Liver (tissue), 9 donors: ENCODE data around the gene JAKMIP3. TPM values are rescaled to one million over a fixed set of nuclear protein-coding genes. Genes with fewer than 3 reads are reported as not detected.

Experiments
- DNase-seq: peaks from one replicate; pipeline ENCODE4 v3.0.0-alpha.2; 2017; ENCODE audit warnings: low spot score
- H3K27ac ChIP-seq, 2 donors: one replicate each; pipeline ENCODE4 v1.7.0; 2013; ENCODE audit warnings: inconsistent platforms in 2 of 2, low read length in 2 of 2, control low read depth in 1 of 2, low read depth in 1 of 2, mild to moderate bottlenecking in 1 of 2
- H3K27me3 ChIP-seq, 4 donors: one replicate each; pipeline versions ENCODE4 v1.6.1 to v1.7.0; 2013; ENCODE audit warnings: low read length in 3 of 4, inconsistent platforms in 1 of 4, mild to moderate bottlenecking in 1 of 4, moderate library complexity in 1 of 4; ENCODE audit not compliant: control insufficient read depth in 4 of 4, insufficient read depth in 4 of 4
- H3K36me3 ChIP-seq, 4 donors: one replicate each; pipeline versions ENCODE4 v1.6.1 to v1.7.0; 2013; ENCODE audit warnings: low read length in 3 of 4, mild to moderate bottlenecking in 3 of 4, low read depth in 1 of 4, moderate library complexity in 1 of 4; ENCODE audit not compliant: control insufficient read depth in 4 of 4, insufficient read depth in 3 of 4
- H3K4me1 ChIP-seq, 4 donors: one replicate each; pipeline versions ENCODE4 v1.6.1 to v1.7.0; 2013; ENCODE audit warnings: low read length in 3 of 4, mild to moderate bottlenecking in 3 of 4, moderate library complexity in 1 of 4; ENCODE audit not compliant: control insufficient read depth in 4 of 4, insufficient read depth in 4 of 4
- H3K4me3 ChIP-seq, 3 donors: one replicate each; pipeline versions ENCODE4 v1.6.1 to v1.7.0; 2013; ENCODE audit warnings: low read length in 3 of 3, control low read depth in 1 of 3, low read depth in 1 of 3, mild to moderate bottlenecking in 1 of 3
- H3K9ac ChIP-seq, 2 donors: one replicate each; pipeline ENCODE4 v1.7.0; 2013; ENCODE audit warnings: low read length in 2 of 2, mild to moderate bottlenecking in 2 of 2, moderate library complexity in 2 of 2, control low read depth in 1 of 2, low read depth in 1 of 2
- H3K9me3 ChIP-seq, 4 donors: one replicate each; pipeline versions ENCODE4 v1.6.1 to v1.7.0; 2013; ENCODE audit warnings: low read length in 3 of 4; ENCODE audit not compliant: control insufficient read depth in 4 of 4
- ATF3 ChIP-seq: IDR thresholded peaks from 2 replicates; pipeline ENCODE4 v1.6.1; 2016; ENCODE audit warnings: antibody characterized with exemption
- CTCF ChIP-seq: fragments of 150-350 bp; IDR thresholded peaks from 2 replicates; pipeline ENCODE4 v1.5.1; 2017; ENCODE audit warnings: improper control_type of control experiment, low read depth, low read length; ENCODE audit not compliant: missing input control
- FOXA1 ChIP-seq: IDR thresholded peaks from 2 replicates; pipeline ENCODE4 v1.6.1; 2016; ENCODE audit warnings: antibody characterized with exemption
- FOXA2 ChIP-seq: IDR thresholded peaks from 2 replicates; pipeline ENCODE4 v1.6.1; 2016; ENCODE audit warnings: antibody characterized with exemption
- GABPA ChIP-seq, 2 donors: IDR thresholded peaks in 1 of 2; conservative IDR thresholded peaks in 1 of 2; 2 replicates each; pipeline ENCODE4 v1.6.1; 2016; ENCODE audit warnings: antibody characterized with exemption in 2 of 2, mild to moderate bottlenecking in 1 of 2, moderate library complexity in 1 of 2
- HNF4A ChIP-seq, 2 donors: conservative IDR thresholded peaks; 2 replicates each; pipeline ENCODE4 v1.6.1; 2016; ENCODE audit warnings: antibody characterized with exemption in 2 of 2, mild to moderate bottlenecking in 2 of 2
- HNF4G ChIP-seq: IDR thresholded peaks from 2 replicates; pipeline ENCODE4 v1.6.1; 2016; ENCODE audit warnings: antibody characterized with exemption
- JUND ChIP-seq, 2 donors: IDR thresholded peaks; 2 replicates each; pipeline ENCODE4 v1.6.1; 2016; ENCODE audit warnings: antibody characterized with exemption in 2 of 2
- NR2F2 ChIP-seq: IDR thresholded peaks from 2 replicates; pipeline ENCODE4 v1.6.1; 2016; ENCODE audit warnings: antibody characterized with exemption
- REST ChIP-seq: IDR thresholded peaks from 2 replicates; pipeline ENCODE4 v1.6.1; 2016; ENCODE audit warnings: antibody characterized with exemption, mild to moderate bottlenecking
- RXRA ChIP-seq, 2 donors: IDR thresholded peaks; 2 replicates each; pipeline ENCODE4 v1.6.1; 2017 to 2018; ENCODE audit warnings: antibody characterized with exemption in 2 of 2, mild to moderate bottlenecking in 1 of 2
- SP1 ChIP-seq: IDR thresholded peaks from 2 replicates; pipeline ENCODE4 v1.6.1; 2018; ENCODE audit warnings: antibody characterized with exemption, mild to moderate bottlenecking
- TAF1 ChIP-seq: conservative IDR thresholded peaks from 2 replicates; pipeline ENCODE4 v1.6.1; 2016; ENCODE audit warnings: antibody characterized with exemption, mild to moderate bottlenecking
- YY1 ChIP-seq: IDR thresholded peaks from 2 replicates; pipeline ENCODE4 v1.6.1; 2016; ENCODE audit warnings: antibody characterized with exemption, mild to moderate bottlenecking
- ZBTB33 ChIP-seq: IDR thresholded peaks from 2 replicates; pipeline ENCODE4 v1.6.1; 2016; ENCODE audit warnings: antibody characterized with exemption
- WGBS: extraction: QIAGEN DNeasy Blood & Tissue Kit; methylation state at CpG from one replicate; pipeline ENCODE4 v1.1.7; 2013; 5-methylcytosine and 5-hydroxymethylcytosine counted together
- polyA plus RNA-seq, 2 donors: library from polyadenylated mRNA; stranded (reverse) in 1 of 2; unstranded in 1 of 2; fragments of 200-250 nt in 1 of 2; fragments of >200 nt in 1 of 2; fragmentation: Nextera tagmentation in 1 of 2; extraction: Ambion mirVana in 1 of 2; gene quantifications; one replicate each; pipeline versions ENCODE4 v1.2.1 to v1.2.3, GENCODE V29; 2013 to 2015
- total RNA-seq, 2 donors: library from RNA; depleted of rRNA; stranded (reverse); fragments of >200 nt; gene quantifications; one replicate each; pipeline ENCODE4 v1.2.3, GENCODE V29; 2014
- TF ChIP-seq, protein P1 (sequence below): IDR thresholded peaks from 2 replicates; pipeline ENCODE4 v1.6.1; 2016; ENCODE audit warnings: antibody characterized with exemption
- donor health status: healthy.
- donor health status: healthy.
- donor health status: healthy.
- donor health status: healthy.
- donor health status: healthy.

JAKMIP3 gene
- total and polyA plus RNA-seq, 4 donors, result 0.08 to 0.17 (median 0.09) TPM; not detected in 1

DNA sequence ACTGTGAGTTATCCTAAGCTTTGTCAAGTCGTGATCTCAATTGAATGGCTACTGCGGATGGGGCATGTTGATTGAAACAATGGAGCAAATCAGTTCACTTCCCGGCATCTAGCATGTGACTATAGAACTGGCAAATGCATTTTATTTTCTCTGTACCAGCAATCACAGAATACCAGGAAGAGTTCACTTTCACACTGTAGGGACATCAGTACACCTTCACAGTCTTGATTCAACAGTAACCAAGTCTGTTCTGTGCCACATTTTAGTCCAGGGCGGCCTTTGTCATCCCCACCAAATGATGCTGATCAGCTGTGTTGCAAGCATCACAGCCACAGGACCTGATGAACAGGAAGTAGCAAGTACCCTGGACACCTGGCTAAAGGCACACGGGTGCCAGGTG is 32.1 kb upstream of the JAKMIP3 start (continued):
- no peak for TF ChIP-seq HNF4G

DNA sequence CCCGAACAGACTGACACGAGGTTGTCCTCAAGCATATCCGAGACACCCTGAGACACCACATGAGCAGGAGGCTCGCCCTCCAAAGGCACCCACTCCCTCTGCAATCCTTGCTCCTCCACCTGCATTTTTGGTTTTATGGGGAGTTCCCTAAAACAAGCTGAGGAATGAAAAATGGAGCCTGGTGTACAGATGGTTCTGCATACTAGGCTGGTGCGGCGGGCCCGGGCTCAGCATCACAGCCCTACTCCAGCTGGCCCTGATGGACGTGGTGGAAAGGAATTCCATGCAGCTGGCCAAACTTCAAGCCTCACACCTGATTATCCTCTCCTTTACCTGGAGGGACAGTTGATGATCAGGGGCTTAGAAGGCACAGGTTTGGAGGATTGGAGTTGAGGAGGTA is 30.3 kb upstream of the JAKMIP3 start:
- peaks cover 2 to 11% (median 4%) of the 10 kb centered on the region in 4 donors for H3K27me3 ChIP-seq
- H3K9me3 ChIP-seq, result no peaks in the 10 kb centered on the region
- H3K36me3 ChIP-seq, result no peaks in the 10 kb centered on the region
- DNase-seq, result no peak
- H3K9ac ChIP-seq, result no peak overlapping the region
- peaks cover 4 to 14% (median 4%) of the 10 kb centered on the region in 4 donors for H3K4me1 ChIP-seq
- TF ChIP-seq SP1, result no peak
- no peak for TF ChIP-seq CTCF
- no peak overlapping the region for H3K27ac ChIP-seq
- WGBS, result 69% methylated on average over 8 of the region's 8 CpGs
- no peak overlapping the region for H3K4me3 ChIP-seq

- no peak for TF ChIP-seq GABPA (IDR thresholded peaks at IDR 0.05 in 1 of 2, conservative IDR thresholded peaks at IDR 0.05 in 1 of 2)
- no peak for TF ChIP-seq RXRA (IDR thresholded peaks at IDR 0.05)
- TF ChIP-seq YY1, result no peak
- no peak for TF ChIP-seq HNF4A (conservative IDR thresholded peaks at IDR 0.05)
- no peak for TF ChIP-seq SP1
- no peak for TF ChIP-seq ZBTB33
- TF ChIP-seq JUND (IDR thresholded peaks at IDR 0.05), result no peak
- TF ChIP-seq FOXA1, result no peak
- TF ChIP-seq TAF1, result no peak
- TF ChIP-seq NR2F2, result no peak
- TF ChIP-seq FOXA2, result no peak
- no peak for TF ChIP-seq ATF3
- TF ChIP-seq, protein P1, sequence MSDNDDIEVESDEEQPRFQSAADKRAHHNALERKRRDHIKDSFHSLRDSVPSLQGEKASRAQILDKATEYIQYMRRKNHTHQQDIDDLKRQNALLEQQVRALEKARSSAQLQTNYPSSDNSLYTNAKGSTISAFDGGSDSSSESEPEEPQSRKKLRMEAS, result no peak
- no peak for TF ChIP-seq REST
- TF ChIP-seq CTCF, result no peak
- H3K27ac ChIP-seq, result no peak overlapping the region
- peaks cover 2 to 11% (median 4%) of the 10 kb centered on the region in 4 donors for H3K27me3 ChIP-seq
Measured at GRCh38 chr10:132036153-132036886, 29.4 kb upstream of the JAKMIP3 start.

More at GRCh38 chr10:132036153-132036886, 29.4 kb upstream of the JAKMIP3 start:
- 2% methylated on average over 100 of the region's 100 CpGs for WGBS
- Histone ChIP-seq H3K36me3 (no peaks in the 10 kb centered on the region), H3K4me1 (peaks cover 4 to 14% (median 4%) of the 10 kb centered on the region in 4 donors), H3K9me3 (no peaks in the 10 kb centered on the region), H3K9ac (no peak overlapping the region), H3K4me3 (peak overlapping the region in 1 of 3 donors; percentile 48)
- DNase-seq, result no peak
